ENCODE data around the gene TOGARAM2.

TOGARAM2 gene

DNA sequence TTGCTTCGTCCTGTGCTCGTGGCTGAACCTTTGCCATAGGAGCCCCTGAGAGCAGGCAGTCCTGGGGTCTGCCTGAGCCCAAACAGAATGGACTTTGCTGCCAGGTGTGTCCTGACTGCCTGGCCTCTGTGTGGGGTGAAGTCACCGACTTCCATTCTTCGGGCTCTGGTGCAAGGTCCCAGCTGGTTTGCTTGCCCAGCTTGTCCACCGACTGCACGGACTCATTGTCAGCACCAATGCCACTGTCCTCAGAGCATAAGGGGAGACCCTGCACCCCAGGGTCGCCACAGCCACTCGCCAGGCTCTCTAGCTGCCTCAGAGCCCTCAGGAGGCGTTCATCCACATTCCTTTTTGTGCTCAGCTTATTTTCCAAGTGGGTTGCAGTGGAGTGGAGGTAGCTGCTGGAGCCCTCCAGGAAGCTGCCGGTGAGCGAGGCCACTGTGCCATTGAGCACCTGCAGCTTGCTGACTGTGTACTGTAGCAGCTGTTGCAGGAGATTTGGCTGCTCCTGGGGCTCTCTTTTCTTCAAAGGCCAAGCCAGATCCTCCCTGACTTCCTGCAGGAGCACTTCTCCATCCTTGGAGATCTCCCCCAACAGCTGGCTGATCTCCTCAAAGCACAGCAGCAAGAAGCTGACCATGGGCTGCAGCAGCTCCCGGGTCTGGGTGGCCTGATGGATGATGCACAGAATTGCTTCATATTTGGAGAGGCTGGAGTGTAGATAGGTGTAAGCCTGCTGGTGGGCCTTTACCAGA lies 92.0 kb downstream of the TOGARAM2 start:
- no peak for TF ChIP-seq ZFX (IDR thresholded peaks at IDR 0.05; ENCODE audit: borderline replicate concordance)
- TF ChIP-seq, protein P1, sequence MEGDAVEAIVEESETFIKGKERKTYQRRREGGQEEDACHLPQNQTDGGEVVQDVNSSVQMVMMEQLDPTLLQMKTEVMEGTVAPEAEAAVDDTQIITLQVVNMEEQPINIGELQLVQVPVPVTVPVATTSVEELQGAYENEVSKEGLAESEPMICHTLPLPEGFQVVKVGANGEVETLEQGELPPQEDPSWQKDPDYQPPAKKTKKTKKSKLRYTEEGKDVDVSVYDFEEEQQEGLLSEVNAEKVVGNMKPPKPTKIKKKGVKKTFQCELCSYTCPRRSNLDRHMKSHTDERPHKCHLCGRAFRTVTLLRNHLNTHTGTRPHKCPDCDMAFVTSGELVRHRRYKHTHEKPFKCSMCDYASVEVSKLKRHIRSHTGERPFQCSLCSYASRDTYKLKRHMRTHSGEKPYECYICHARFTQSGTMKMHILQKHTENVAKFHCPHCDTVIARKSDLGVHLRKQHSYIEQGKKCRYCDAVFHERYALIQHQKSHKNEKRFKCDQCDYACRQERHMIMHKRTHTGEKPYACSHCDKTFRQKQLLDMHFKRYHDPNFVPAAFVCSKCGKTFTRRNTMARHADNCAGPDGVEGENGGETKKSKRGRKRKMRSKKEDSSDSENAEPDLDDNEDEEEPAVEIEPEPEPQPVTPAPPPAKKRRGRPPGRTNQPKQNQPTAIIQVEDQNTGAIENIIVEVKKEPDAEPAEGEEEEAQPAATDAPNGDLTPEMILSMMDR (IDR thresholded peaks at IDR 0.05): no peak
- H3K27ac ChIP-seq: no peak overlapping the region

DNA sequence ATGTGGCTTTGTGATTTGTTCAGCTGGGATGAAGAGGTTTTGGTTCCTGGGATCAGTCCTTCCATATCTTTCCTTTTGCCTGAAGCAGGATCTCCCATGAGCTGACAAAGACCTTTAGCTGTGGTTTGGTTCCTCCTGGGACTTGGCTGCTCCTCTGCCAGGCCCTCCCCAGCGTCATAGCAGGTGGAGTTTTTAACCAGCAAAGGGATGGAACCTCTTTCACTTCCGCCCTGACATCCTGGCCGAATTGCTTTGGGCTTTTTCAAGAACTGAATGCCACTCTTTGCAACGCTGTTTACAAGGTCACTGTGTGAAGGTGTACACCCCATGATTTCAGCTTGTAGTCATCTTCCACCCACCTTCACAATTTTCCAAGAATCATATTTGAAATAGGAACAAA lies 92.8 kb downstream of the TOGARAM2 start:
- no peak for TF ChIP-seq ZFX (IDR thresholded peaks at IDR 0.05; ENCODE audit: borderline replicate concordance)
- TF ChIP-seq, protein P1 (IDR thresholded peaks at IDR 0.05): no peak
- H3K27ac ChIP-seq: no peak overlapping the region

DNA sequence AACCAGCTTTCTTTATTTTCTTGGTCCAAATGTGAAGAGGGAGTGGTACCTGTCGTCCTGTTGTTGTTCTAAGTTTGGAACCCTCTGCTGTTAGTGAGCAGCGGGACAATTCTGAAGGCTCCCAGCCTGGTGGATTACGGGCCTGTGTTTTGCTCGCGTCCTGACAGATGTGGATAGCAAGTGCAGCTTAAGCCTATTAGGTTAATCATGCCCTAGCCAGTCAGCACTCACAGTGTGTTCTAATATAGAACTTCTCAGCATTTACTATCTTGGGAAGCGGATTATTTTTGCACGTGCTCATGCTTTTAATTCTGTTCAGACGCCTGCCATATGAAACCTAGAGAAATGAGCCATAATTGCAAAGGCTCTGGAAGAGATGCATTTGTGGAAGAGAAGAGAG lies 93.3 kb downstream of the TOGARAM2 start, which contains the start of gene PCARE:
Gene PCARE (minus strand): TSS at position 113 of the 400 bp plus-strand sequence. CDS start 262 bp downstream, outside the sequence.
- no peak within 1 kb of the TSS for H3K27ac ChIP-seq

DNA sequence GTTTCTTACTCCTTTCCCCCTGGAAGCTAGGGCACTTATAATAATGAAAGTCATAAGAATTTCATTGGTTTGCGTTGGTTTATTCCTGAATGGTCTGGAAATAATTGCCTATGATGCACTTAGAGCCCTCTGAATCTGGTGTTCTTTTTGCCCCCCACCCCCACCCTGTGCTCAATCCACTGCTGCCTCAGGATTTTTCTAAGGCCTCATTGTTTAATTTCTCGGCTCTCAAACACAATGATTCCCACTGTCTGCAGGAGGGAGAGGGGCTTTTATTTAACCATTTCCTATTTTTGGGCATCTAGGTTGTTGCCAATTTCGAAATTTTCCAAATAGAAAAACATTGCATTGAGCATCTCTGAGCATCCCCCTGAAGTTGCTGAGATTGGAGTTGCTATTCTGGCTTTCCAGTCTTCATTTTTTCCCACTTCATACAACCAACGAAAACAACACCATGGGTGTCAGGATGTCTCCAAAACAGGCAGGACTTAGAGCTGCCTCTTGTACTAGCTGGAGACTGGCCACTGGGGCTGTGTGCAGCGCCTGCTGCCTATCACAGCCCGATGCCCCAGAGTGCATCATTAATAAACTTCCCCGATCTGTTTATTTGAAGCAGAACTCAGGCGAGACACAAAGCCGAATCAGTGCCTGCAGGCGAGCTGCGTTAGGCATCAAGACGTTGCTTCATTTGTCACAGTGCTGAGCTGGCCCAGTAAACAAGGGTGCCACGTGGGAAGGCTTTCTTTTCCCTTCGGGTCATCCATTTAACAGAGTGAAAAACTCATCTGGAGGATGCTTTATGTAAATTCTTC lies 95.0 kb downstream of the TOGARAM2 start:
- no peak overlapping the region for H3K27ac ChIP-seq

More for the DNA sequence above, 93.3 kb downstream of the TOGARAM2 start, which contains the start of gene PCARE:
- no peak for TF ChIP-seq ZFX (IDR thresholded peaks at IDR 0.05; ENCODE audit: borderline replicate concordance)
- TF ChIP-seq, protein P1 (IDR thresholded peaks at IDR 0.05): no peak

DNA sequence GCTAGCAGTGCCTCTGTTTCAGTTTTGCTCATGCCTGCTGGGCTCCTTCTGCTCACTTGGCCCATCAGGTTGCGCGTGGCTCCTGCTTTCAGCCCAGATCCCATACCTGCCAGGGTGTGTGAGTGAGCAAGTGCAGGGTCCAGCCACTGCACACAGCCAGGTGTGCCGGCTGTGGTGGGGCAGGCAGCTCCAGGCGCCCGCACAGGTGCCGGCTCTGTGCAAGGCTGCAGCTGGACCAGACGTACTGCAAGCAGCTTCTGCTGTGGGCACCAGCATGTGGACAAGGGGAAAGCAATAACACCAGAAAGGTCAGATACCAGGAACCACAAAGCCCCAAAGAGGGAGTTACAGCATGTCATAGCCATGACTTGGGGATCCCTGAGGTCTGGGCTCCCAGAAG lies 98.8 kb downstream of the TOGARAM2 start:
- no peak for TF ChIP-seq ZFX (IDR thresholded peaks at IDR 0.05; ENCODE audit: borderline replicate concordance)

More for the DNA sequence above, 95.0 kb downstream of the TOGARAM2 start:
- TF ChIP-seq ZFX (IDR thresholded peaks at IDR 0.05; ENCODE audit: borderline replicate concordance): no peak
- TF ChIP-seq, protein P1 (IDR thresholded peaks at IDR 0.05): no peak

DNA sequence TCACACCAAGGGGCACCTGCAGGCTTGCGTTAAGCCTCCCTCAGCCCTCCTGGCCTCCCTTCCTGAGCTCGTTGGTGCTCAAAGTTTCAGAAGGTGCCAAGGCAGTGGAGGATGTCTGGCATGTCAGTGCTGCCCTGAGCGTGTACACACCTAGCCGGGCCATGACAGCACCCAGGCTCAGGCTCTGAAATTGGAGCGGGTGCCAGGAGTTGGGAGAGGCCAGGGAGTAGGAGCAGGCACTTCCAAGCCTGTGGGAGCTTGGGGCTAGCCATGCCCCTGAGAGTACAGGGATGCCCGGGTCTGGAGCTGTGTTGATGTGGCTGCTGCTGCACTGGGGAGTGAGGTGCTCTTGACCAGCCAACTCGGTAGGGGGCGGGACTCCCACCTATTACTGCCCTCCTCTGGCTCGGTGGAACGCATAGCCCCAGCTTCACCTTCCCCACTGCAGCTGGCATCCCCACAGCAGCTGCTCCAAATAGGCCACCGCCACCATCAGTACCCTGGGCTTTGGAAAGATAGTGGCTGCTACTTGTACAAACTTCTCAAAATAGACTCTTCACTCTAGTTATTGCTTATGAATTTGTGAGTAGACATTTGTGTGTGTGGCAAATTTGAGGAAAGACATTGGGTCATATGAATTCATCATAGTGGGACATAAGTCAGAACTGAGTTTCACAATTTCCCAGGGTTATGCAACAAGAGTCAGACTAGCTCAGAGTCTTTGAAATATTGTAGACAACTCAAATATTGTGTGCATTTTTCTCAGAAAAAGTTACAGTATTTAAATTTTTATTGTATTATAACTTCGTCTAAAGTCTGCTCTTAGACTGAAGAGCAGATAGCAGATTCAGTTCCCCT lies 100.0 kb downstream of the TOGARAM2 start:
- no peak overlapping the region for H3K27ac ChIP-seq
- TF ChIP-seq ZFX (IDR thresholded peaks at IDR 0.05; ENCODE audit: borderline replicate concordance): no peak
- TF ChIP-seq, protein P1 (IDR thresholded peaks at IDR 0.05): no peak

More for the DNA sequence above, 98.8 kb downstream of the TOGARAM2 start:
- no peak overlapping the region for H3K27ac ChIP-seq

All from 22Rv1 (cell line).